ENCODE results near the gene STK16. TPM values are rescaled to one million over a fixed set of nuclear protein-coding genes. Genes with fewer than 3 reads are reported as not detected.

The STK16 gene
- total and polyA plus RNA-seq, 2 of the 13 experiments (the other 11 are each of a cell fraction or from before 2014, with no cell fraction given) = 28.0 to 50.9 TPM

GRCh38 chr2:219253753-219254589 is 8.7 kb downstream of the STK16 start, which contains the start of gene TUBA4A (continued):
- TF ChIP-seq ZNF761 (CRISPR knock-in tag; conservative IDR thresholded peaks at IDR 0.05) = 0 out of 2 replicates have a peak, but pooled peaks have one; percentile 59
- TF ChIP-seq ZFX (CRISPR knock-in tag; IDR thresholded peaks at IDR 0.05; ENCODE audit: low read depth) = peak; percentile 60; the same call in 1 of the 2 replicates
- TF ChIP-seq ZNF383 (CRISPR knock-in tag; IDR thresholded peaks at IDR 0.05; ENCODE audit: borderline replicate concordance) = peak; percentile 81; the same call in 1 of the 2 replicates
- peak; percentile 22; the same call in 1 of the 2 replicates for TF ChIP-seq SPEN (CRISPR knock-in tag; IDR thresholded peaks at IDR 0.05; ENCODE audit: low read depth)
- peak; percentile 57 for TF ChIP-seq ZFY (CRISPR knock-in tag; IDR thresholded peaks at IDR 0.05)
- peak; percentile 65; the same call in 1 of the 2 replicates for TF ChIP-seq BRF2 (CRISPR knock-in tag; IDR thresholded peaks at IDR 0.05)
- 0 out of 2 replicates have a peak, but pooled peaks have one; percentile 36 for TF ChIP-seq ZNF572 (CRISPR knock-in tag; IDR thresholded peaks at IDR 0.05)
- TF ChIP-seq ZNF317 (CRISPR knock-in tag; IDR thresholded peaks at IDR 0.05) = peak; percentile 57; the same call in 1 of the 2 replicates
- TF ChIP-seq MEIS2 (CRISPR knock-in tag; IDR thresholded peaks at IDR 0.05) = peak; percentile 52; the same call in 1 of the 2 replicates
- TF ChIP-seq, protein P1, sequence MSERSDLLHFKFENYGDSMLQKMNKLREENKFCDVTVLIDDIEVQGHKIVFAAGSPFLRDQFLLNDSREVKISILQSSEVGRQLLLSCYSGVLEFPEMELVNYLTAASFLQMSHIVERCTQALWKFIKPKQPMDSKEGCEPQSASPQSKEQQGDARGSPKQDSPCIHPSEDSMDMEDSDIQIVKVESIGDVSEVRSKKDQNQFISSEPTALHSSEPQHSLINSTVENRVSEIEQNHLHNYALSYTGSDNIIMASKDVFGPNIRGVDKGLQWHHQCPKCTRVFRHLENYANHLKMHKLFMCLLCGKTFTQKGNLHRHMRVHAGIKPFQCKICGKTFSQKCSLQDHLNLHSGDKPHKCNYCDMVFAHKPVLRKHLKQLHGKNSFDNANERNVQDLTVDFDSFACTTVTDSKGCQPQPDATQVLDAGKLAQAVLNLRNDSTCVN (CRISPR knock-in tag; IDR thresholded peaks at IDR 0.05; ENCODE audit: borderline replicate concordance) = peak; percentile 32; the same call in 1 of the 2 replicates
- no peak for TF ChIP-seq ZNF660 (CRISPR knock-in tag; IDR thresholded peaks at IDR 0.05; ENCODE audit: borderline replicate concordance, low read depth)
- TF ChIP-seq ZNF101 (CRISPR knock-in tag; IDR thresholded peaks at IDR 0.05; ENCODE audit: borderline replicate concordance, low read depth) = no peak
- TF ChIP-seq GABPB1 (CRISPR knock-in tag; IDR thresholded peaks at IDR 0.05) = peak; percentile 69
- no peak for TF ChIP-seq MBNL3 (CRISPR knock-in tag; conservative IDR thresholded peaks at IDR 0.05)
- no peak for TF ChIP-seq SOX6 (IDR thresholded peaks at IDR 0.05)
- peak; percentile 29 for TF ChIP-seq SOX6 (CRISPR knock-in tag; IDR thresholded peaks at IDR 0.05)
- TF ChIP-seq, protein P2, sequence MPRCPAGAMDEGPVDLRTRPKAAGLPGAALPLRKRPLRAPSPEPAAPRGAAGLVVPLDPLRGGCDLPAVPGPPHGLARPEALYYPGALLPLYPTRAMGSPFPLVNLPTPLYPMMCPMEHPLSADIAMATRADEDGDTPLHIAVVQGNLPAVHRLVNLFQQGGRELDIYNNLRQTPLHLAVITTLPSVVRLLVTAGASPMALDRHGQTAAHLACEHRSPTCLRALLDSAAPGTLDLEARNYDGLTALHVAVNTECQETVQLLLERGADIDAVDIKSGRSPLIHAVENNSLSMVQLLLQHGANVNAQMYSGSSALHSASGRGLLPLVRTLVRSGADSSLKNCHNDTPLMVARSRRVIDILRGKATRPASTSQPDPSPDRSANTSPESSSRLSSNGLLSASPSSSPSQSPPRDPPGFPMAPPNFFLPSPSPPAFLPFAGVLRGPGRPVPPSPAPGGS (CRISPR knock-in tag; IDR thresholded peaks at IDR 0.05) = peak; percentile 87; the same call in 1 of the 2 replicates
- TF ChIP-seq SAP130 (CRISPR knock-in tag; IDR thresholded peaks at IDR 0.05; ENCODE audit: low read depth) = peak; percentile 61
- 0 out of 2 replicates have a peak, but pooled peaks have one; percentile 68 for TF ChIP-seq ZNF766 (CRISPR knock-in tag; IDR thresholded peaks at IDR 0.05; ENCODE audit: borderline replicate concordance)
- TF ChIP-seq E2F5 (CRISPR knock-in tag; conservative IDR thresholded peaks at IDR 0.05) = no peak
- TF ChIP-seq SP1 (IDR thresholded peaks at IDR 0.05) = no peak
- peak; percentile 89 for TF ChIP-seq SP1 (CRISPR knock-in tag; IDR thresholded peaks at IDR 0.05)
- peak; percentile 70; the same call in 1 of the 2 replicates for TF ChIP-seq MTF2 (CRISPR knock-in tag; IDR thresholded peaks at IDR 0.05; ENCODE audit: borderline replicate concordance)
- TF ChIP-seq PAX8 (CRISPR knock-in tag; IDR thresholded peaks at IDR 0.05; ENCODE audit: borderline replicate concordance) = 0 out of 2 replicates have a peak, but pooled peaks have one; percentile 55
